Measurements from ENCODE around the gene AGPAT3.
A peak's percentile ranks its signal among the peaks of the same experiment; 100 is the strongest.

DNA sequence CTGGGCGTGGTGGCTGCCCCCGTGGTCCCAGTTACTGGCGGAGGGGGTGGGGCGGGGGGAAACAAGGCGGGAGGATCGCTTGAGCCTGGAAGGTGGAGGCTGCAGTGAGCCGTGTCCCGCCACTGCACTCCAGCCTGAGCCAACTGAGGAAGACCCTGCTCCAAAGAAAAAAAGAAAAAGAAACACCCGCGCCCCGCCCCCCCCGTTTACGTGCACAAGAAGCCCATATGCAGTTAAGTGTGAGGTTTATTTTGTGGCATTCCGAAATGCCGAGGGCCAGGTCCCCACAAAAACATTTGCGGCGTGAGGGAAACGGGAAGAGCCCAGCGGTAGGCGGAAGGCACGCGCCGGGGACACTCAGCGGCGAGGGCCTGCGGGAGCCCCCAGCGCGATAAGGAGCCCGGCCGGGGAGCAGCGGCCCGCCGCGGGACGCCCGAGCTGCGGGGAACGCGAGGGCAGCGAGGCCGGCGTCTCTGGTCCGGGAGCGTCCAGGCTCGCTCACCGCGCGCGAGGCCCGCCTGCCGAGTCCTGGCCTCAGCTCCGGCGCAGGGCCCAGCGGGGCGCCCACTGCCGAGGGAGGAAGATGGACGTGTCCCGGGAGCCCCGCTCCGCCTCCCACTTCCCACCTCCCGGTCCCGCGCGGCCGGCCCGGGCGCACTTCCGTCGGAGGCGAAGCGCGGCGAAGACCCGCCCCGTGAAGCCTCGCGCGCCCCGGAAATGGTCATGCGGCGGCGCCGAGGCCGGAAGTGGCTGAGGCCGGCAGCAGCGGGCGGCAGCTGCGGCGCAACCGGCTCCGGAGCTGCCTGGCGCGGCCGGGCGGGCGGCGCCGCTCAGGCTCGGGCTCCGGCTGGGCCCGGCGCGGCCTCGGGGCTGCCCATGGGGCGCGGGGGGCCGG lies 146.8 kb downstream of the AGPAT3 start, which contains the start of gene TRAPPC10:
- TF ChIP-seq POLR2A (IDR thresholded peaks at IDR 0.05; ENCODE audit: low read length) (peak; percentile 92), GATA1 (IDR thresholded peaks at IDR 0.05; ENCODE audit: low read depth, low read length) (no peak)
